SU-DHL-6 (cell line): ENCODE measurements around the gene EEF2.

Experiments
- H2AFZ ChIP-seq: fragments of 200-600 bp; sonication (generic); 2 replicates; pipeline ENCODE4 v1.6.1; 2014; ENCODE audit warnings: low read depth, mild to moderate bottlenecking, moderate library complexity, mixed read lengths, antibody characterized with exemption, low read length; ENCODE audit not compliant: severe bottlenecking
- H3F3A ChIP-seq: fragments of 200-600 bp; shearing (Covaris generic); 2 replicates; pipeline ENCODE4 v1.6.0; 2016; ENCODE audit warnings: antibody characterized with exemption, mild to moderate bottlenecking; ENCODE audit not compliant: insufficient read depth
- H3K27ac ChIP-seq: fragments of 200-600 bp; sonication (generic); 2 replicates; pipeline ENCODE4 v1.5.1; 2016; ENCODE audit warnings: low read depth, mild to moderate bottlenecking, low read length, moderate library complexity, mixed read lengths
- H3K27me3 ChIP-seq: fragments of 200-600 bp; sonication (generic), shearing (Covaris generic); 2 replicates; pipeline ENCODE4 v1.6.0; 2014; ENCODE audit warnings: mild to moderate bottlenecking, low read length
- H3K36me3 ChIP-seq: fragments of 200-600 bp; sonication (generic); 2 replicates; pipeline ENCODE4 v1.6.1; 2014; ENCODE audit warnings: mild to moderate bottlenecking, low read length, mixed read lengths
- H3K4me2 ChIP-seq: fragments of 300-600, 200-600 bp; shearing (Covaris generic), sonication (generic); 2 replicates; pipeline ENCODE4 v1.6.0; 2014; ENCODE audit warnings: low read length, low read depth, mild to moderate bottlenecking; ENCODE audit not compliant: poor library complexity, severe bottlenecking
- H3K4me3 ChIP-seq: fragments of 200-600 bp; sonication (generic); 2 replicates; pipeline ENCODE4 v1.5.1; 2014; ENCODE audit warnings: antibody characterized with exemption, low read length, mild to moderate bottlenecking, mixed read lengths; ENCODE audit not compliant: insufficient read depth, poor library complexity, severe bottlenecking
- H3K79me2 ChIP-seq: fragments of 200-600 bp; sonication (generic); 2 replicates; pipeline ENCODE4 v1.6.1; 2014; ENCODE audit warnings: mild to moderate bottlenecking, low read length, moderate library complexity; ENCODE audit not compliant: insufficient read depth
- H3K9ac ChIP-seq: fragments of 200-600 bp; sonication (generic); 2 replicates; pipeline ENCODE4 v1.7.0; 2014; ENCODE audit warnings: mild to moderate bottlenecking, low read length
- H3K9me2 ChIP-seq: fragments of 200-600 bp; sonication (generic); replicated peaks from 2 replicates; pipeline ENCODE4 v1.6.1; 2014; ENCODE audit warnings: low read length; ENCODE audit not compliant: insufficient read depth
- H3K9me3 ChIP-seq: fragments of 200-600 bp; sonication (generic); 2 replicates; pipeline ENCODE4 v1.6.1; 2014; ENCODE audit warnings: low read length, mixed read lengths; ENCODE audit not compliant: insufficient read depth
- H4K20me1 ChIP-seq: fragments of 200-600 bp; sonication (generic); 2 replicates; pipeline ENCODE4 v1.6.1; 2014; ENCODE audit warnings: low read depth, mild to moderate bottlenecking, antibody characterized with exemption, low read length, moderate library complexity, mixed read lengths
- EZH2phosphoT487 ChIP-seq: fragments of 200-600 bp; sonication (generic), shearing (Covaris generic); conservative IDR thresholded peaks from 2 replicates; pipeline ENCODE4 v1.6.1; 2018; ENCODE audit warnings: mild to moderate bottlenecking, antibody characterized with exemption, low read length, moderate library complexity, mixed read lengths
- TF ChIP-seq, protein P1 (sequence below): fragments of 200-600 bp; sonication (generic); IDR thresholded peaks from one replicate; pipeline ENCODE4 v1.5.1; 2017; ENCODE audit warnings: antibody characterized with exemption, mild to moderate bottlenecking, low read length, moderate library complexity; ENCODE audit not compliant: insufficient read depth, poor library complexity, severe bottlenecking

The EEF2 gene

DNA sequence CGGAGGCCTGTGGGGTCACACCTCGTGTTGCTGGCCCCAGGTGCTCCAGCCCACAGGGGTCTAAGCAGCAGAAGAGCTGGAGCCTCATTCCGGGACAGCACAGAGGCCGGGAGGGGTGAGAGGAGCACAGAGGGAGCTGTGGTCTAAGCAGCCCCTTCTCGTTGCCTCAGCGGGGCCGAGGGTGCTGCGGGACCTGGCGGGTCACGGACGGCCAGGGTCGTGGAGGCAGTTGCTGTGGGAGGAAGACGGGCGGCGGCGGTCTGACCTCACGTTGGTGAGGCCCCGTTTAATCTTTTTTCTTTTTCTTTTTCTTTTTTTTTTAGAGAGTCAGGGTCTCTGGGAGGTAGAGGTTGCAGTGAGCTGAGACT is 44.0 kb upstream of the EEF2 start:
- Histone ChIP-seq H3K27me3 (no peaks in the 10 kb centered on the region), H4K20me1 (no peaks in the 10 kb centered on the region), H3K9me3 (no peaks in the 10 kb centered on the region), H2AFZ (no peak overlapping the region), H3K79me2 (no peaks in the 10 kb centered on the region), H3K4me2 (no peak overlapping the region), H3K36me3 (no peaks in the 10 kb centered on the region), H3K9me2 (no peaks in the 10 kb centered on the region), H3F3A (no peaks in the 10 kb centered on the region), H3K27ac (no peak overlapping the region), H3K9ac (no peak overlapping the region), H3K4me3 (no peak overlapping the region)
- TF ChIP-seq EZH2phosphoT487, result no peak
- TF ChIP-seq, protein P1, sequence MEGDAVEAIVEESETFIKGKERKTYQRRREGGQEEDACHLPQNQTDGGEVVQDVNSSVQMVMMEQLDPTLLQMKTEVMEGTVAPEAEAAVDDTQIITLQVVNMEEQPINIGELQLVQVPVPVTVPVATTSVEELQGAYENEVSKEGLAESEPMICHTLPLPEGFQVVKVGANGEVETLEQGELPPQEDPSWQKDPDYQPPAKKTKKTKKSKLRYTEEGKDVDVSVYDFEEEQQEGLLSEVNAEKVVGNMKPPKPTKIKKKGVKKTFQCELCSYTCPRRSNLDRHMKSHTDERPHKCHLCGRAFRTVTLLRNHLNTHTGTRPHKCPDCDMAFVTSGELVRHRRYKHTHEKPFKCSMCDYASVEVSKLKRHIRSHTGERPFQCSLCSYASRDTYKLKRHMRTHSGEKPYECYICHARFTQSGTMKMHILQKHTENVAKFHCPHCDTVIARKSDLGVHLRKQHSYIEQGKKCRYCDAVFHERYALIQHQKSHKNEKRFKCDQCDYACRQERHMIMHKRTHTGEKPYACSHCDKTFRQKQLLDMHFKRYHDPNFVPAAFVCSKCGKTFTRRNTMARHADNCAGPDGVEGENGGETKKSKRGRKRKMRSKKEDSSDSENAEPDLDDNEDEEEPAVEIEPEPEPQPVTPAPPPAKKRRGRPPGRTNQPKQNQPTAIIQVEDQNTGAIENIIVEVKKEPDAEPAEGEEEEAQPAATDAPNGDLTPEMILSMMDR, result no peak

- Histone ChIP-seq H3K4me2 (no peak overlapping the region), H3K4me3 (no peak overlapping the region), H3K36me3 (no peaks in the 10 kb centered on the region), H3K9ac (no peak overlapping the region), H3F3A (no peaks in the 10 kb centered on the region), H3K9me3 (no peaks in the 10 kb centered on the region), H3K27ac (no peak overlapping the region), H4K20me1 (no peaks in the 10 kb centered on the region), H3K27me3 (no peaks in the 10 kb centered on the region), H3K79me2 (0 out of 2 replicates have a peak, but pooled peaks cover 2% of the 10 kb centered on the region), H3K9me2 (no peaks in the 10 kb centered on the region), H2AFZ (no peak overlapping the region)
- TF ChIP-seq, protein P1, result no peak
- no peak for TF ChIP-seq EZH2phosphoT487
These were observed 43.3 kb upstream of the EEF2 start for GRCh38 chr19:4028334-4029246.

DNA sequence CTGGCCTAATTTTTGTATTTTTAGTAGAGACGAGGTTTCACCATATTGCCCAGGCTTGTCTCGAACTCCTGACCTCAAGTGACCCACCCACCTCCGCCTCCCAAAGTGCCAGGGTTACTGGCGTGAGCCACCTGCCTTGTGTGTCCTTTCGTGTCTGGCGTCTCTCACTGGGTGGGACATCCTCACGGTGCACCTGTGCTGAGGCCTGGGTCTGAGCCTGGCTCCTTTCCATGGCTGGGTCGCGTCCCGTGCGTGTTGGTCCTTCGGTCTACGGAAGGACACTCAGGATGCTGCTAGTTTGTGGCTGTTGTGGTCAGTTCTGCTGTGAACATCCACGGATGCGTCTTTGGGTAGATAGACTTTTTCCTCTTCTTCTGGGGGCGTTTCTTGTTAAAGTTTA is 41.9 kb upstream of the EEF2 start:
- Histone ChIP-seq H4K20me1 (no peaks in the 10 kb centered on the region), H3K9me2 (no peaks in the 10 kb centered on the region), H3F3A (no peaks in the 10 kb centered on the region), H3K4me2 (no peak overlapping the region), H3K27me3 (no peaks in the 10 kb centered on the region), H3K79me2 (peaks cover 5% of the 10 kb centered on the region; the same call in 1 of the 2 replicates), H3K9me3 (no peaks in the 10 kb centered on the region), H3K36me3 (no peaks in the 10 kb centered on the region), H3K4me3 (no peak overlapping the region), H3K27ac (no peak overlapping the region), H2AFZ (no peak overlapping the region), H3K9ac (no peak overlapping the region)
- no peak for TF ChIP-seq EZH2phosphoT487
- TF ChIP-seq, protein P1, result no peak
